ENCODE data around the gene PITPNC1. TPM values are rescaled to one million over a fixed set of nuclear protein-coding genes. Genes with fewer than 3 reads are reported as not detected.

PITPNC1 gene
- total RNA-seq, 4 donors from 2014 or later, result 8.0 to 20.4 (median 9.6) TPM

DNA sequence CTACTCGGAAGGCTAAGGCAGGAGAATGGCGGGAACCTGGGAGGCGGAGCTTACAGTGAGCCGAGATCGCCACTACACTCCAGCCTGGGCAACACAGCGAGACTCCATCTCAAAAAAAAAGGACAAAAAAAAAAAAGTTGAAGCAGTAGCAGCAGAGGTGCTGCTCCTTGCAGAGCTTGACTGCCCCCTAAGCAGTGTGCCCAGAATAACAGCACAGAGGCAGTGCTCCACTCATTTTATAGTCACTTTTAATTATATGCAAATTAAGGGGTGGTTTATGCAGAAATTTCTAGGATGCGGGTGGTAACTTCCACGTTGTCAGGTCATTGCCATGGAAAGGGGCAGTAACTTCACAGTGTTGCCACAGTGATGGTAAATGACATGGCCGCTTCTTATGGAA is 286.4 kb downstream of the PITPNC1 start:
- H3K27me3 ChIP-seq, result no peaks in the 10 kb centered on the region
- H3K4me1 ChIP-seq, result no peaks in the 10 kb centered on the region
- peaks cover 0 to 4% (median 0%) of the 10 kb centered on the region in 4 donors for H3K9me3 ChIP-seq
- peaks cover 0 to 6% (median 0%) of the 10 kb centered on the region in 3 donors for H3K36me3 ChIP-seq
- no peak for DNase-seq (ENCODE audit: low spot score in 2 of 2)
- TF ChIP-seq EP300 (IDR thresholded peaks at IDR 0.05) (no peak), POLR2A (IDR thresholded peaks at IDR 0.05) (no peak)
- TF ChIP-seq, protein P1, sequence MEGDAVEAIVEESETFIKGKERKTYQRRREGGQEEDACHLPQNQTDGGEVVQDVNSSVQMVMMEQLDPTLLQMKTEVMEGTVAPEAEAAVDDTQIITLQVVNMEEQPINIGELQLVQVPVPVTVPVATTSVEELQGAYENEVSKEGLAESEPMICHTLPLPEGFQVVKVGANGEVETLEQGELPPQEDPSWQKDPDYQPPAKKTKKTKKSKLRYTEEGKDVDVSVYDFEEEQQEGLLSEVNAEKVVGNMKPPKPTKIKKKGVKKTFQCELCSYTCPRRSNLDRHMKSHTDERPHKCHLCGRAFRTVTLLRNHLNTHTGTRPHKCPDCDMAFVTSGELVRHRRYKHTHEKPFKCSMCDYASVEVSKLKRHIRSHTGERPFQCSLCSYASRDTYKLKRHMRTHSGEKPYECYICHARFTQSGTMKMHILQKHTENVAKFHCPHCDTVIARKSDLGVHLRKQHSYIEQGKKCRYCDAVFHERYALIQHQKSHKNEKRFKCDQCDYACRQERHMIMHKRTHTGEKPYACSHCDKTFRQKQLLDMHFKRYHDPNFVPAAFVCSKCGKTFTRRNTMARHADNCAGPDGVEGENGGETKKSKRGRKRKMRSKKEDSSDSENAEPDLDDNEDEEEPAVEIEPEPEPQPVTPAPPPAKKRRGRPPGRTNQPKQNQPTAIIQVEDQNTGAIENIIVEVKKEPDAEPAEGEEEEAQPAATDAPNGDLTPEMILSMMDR (IDR thresholded peaks at IDR 0.05), result no peak
- no peak overlapping the region for H3K4me3 ChIP-seq
- no peak overlapping the region for H3K27ac ChIP-seq
- 92 to 93% methylated on average over 9 of the region's 9 CpGs for WGBS, 2 donors

DNA sequence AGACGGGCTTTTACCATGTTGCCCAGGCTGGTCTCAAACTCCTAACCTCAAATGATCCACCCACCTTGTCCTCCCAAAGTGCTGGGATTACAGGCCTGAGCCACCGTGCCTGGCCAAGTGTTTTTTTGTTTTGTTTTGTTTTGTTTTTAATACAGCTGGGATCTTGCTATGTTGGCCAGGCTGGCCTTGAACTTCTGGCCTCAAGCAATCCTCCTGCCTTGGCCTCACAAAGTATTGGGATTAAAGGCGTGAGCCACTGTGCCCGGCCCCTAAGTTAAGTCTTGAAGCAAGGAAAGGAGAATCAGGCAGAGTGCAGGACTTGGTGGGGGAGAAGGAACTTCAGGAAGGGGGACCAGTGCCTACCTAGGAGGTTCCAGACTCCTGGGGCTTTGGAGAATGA is 288.9 kb downstream of the PITPNC1 start:
- Histone ChIP-seq H3K27ac (no peak overlapping the region), H3K9me3 (no peaks in the 10 kb centered on the region), H3K4me1 (peaks cover 0 to 3% (median 0%) of the 10 kb centered on the region in 4 donors), H3K4me3 (no peak overlapping the region), H3K27me3 (no peaks in the 10 kb centered on the region), H3K36me3 (peaks cover 0 to 6% (median 0%) of the 10 kb centered on the region in 3 donors)
- TF ChIP-seq, protein P1 (IDR thresholded peaks at IDR 0.05), result no peak
- TF ChIP-seq EP300 (IDR thresholded peaks at IDR 0.05) (no peak), POLR2A (IDR thresholded peaks at IDR 0.05) (no peak)
- 91% methylated on average over 4 of the region's 4 CpGs for WGBS, 2 donors
- no peak for DNase-seq (ENCODE audit: low spot score in 2 of 2)

DNA sequence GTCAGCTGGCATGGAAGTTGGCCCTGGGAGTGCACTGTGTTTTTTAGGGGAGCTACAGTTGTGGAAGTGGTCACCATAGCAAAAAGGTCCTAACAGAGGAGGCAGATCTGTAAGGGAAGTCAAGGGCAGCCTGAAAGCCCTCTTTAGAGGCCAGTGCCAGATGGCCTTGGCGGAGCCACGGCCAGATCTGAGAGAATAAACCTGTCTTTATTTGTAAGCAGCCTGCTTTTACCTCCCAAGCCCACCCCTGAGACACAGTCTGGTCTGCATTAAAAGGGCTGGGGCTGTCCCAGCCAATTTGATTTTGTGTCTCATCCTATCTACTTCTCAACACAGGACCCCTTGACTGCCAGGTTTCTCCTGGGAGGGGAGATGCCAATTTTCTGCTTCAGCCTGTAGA is 289.6 kb downstream of the PITPNC1 start:
- H3K27ac ChIP-seq, result no peak overlapping the region
- no peaks in the 10 kb centered on the region for H3K27me3 ChIP-seq
- WGBS, 2 donors, result 67 to 70% methylated on average over 2 of the region's 2 CpGs
- H3K4me3 ChIP-seq, result no peak overlapping the region
- TF ChIP-seq EP300 (IDR thresholded peaks at IDR 0.05) (no peak), POLR2A (IDR thresholded peaks at IDR 0.05) (no peak)
- TF ChIP-seq, protein P1 (IDR thresholded peaks at IDR 0.05), result no peak
- H3K9me3 ChIP-seq, result no peaks in the 10 kb centered on the region
- H3K36me3 ChIP-seq, result peaks cover 0 to 1% (median 0%) of the 10 kb centered on the region in 3 donors
- no peak for DNase-seq (ENCODE audit: low spot score in 2 of 2)
- H3K4me1 ChIP-seq, result peaks cover 0 to 9% (median 0%) of the 10 kb centered on the region in 4 donors

DNA sequence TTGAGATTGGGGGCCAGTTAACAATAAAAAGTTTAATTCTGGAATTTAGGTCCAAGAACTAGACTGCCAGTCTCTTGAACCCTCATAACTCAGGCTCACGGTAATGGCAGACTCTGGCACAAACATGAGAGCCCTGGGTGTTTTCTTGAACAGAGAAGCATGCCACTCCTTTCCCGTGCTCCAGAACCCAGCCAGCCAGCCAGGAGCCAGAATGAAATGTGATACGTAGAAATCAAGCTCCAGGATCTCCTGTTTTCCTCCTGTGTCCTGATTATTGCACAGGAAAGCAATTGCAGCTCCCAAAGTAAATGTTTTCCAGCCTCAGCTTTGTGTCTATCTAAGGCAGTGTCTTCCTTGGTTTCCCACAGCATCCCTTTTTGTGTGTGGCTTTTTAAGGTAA is 294.4 kb downstream of the PITPNC1 start:
- Histone ChIP-seq H3K4me3 (no peak overlapping the region), H3K27me3 (no peaks in the 10 kb centered on the region), H3K9me3 (no peaks in the 10 kb centered on the region), H3K4me1 (peaks cover 0 to 22% (median 0%) of the 10 kb centered on the region in 4 donors), H3K27ac (no peak overlapping the region), H3K36me3 (no peaks in the 10 kb centered on the region)
- TF ChIP-seq POLR2A (IDR thresholded peaks at IDR 0.05) (no peak), EP300 (IDR thresholded peaks at IDR 0.05) (no peak)
- TF ChIP-seq, protein P1 (IDR thresholded peaks at IDR 0.05), result no peak
- DNase-seq (ENCODE audit: low spot score in 2 of 2), result no peak
- WGBS, 2 donors, result 26 to 41% methylated on average over 3 of the region's 3 CpGs

- 49 to 55% methylated on average over 10 of the region's 10 CpGs for WGBS, 2 donors
- peaks cover 0 to 22% (median 0%) of the 10 kb centered on the region in 4 donors for H3K4me1 ChIP-seq
- no peak for DNase-seq (ENCODE audit: low spot score in 2 of 2)
- H3K27ac ChIP-seq, result peak overlapping the region in 1 of 4 donors; percentile 20
- no peak overlapping the region for H3K4me3 ChIP-seq
- peaks cover 0 to 6% (median 0%) of the 10 kb centered on the region in 3 donors for H3K36me3 ChIP-seq
- TF ChIP-seq EP300 (IDR thresholded peaks at IDR 0.05), result no peak
- TF ChIP-seq POLR2A (IDR thresholded peaks at IDR 0.05), result no peak
- TF ChIP-seq, protein P1 (IDR thresholded peaks at IDR 0.05), result no peak
- no peaks in the 10 kb centered on the region for H3K27me3 ChIP-seq
- H3K9me3 ChIP-seq, result no peaks in the 10 kb centered on the region
These were observed 295.7 kb downstream of the PITPNC1 start for GRCh38 chr17:67672592-67673335.

All from tibial nerve (tissue), 4 donors.